Measurements from ENCODE around the gene TCN2.
"Not testable (repeated sequence)": the region's sequence is repeated elsewhere in the genome, so short reads cannot be mapped to it uniquely, and the experiment has no call there.

Gene TCN2

GRCh38 chr22:30628491-30628890 lies 21.5 kb downstream of the TCN2 start:
- Histone ChIP-seq H3K79me2 (ENCODE audit: insufficient read depth, low read depth) (no peaks in the 10 kb centered on the region), H3K27me3 (ENCODE audit: insufficient read depth, low read depth) (no peaks in the 10 kb centered on the region), H3K36me3 (ENCODE audit: insufficient read depth) (no peaks in the 10 kb centered on the region), H3K4me3 (IDR thresholded peaks at IDR 0.05; ENCODE audit: insufficient read depth, low read depth, low read length) (no peak overlapping the region), H4K20me1 (ENCODE audit: insufficient read depth) (no peaks in the 10 kb centered on the region), H2AFZ (ENCODE audit: low read depth) (no peak overlapping the region), H3K4me1 (ENCODE audit: low read depth, poor library complexity, severe bottlenecking) (no peaks in the 10 kb centered on the region), H3K27ac (no peak overlapping the region), H3K4me2 (no peak overlapping the region), H3K9ac (no peak overlapping the region)
- TF ChIP-seq CTCF (conservative IDR thresholded peaks at IDR 0.05; ENCODE audit: low read depth, low read length), result no peak

- not testable (repeated sequence) for H4K20me1 ChIP-seq (ENCODE audit: insufficient read depth)
Measured at GRCh38 chr22:30631469-30631868, 24.5 kb downstream of the TCN2 start.

GRCh38 chr22:30634471-30635233 lies 27.7 kb downstream of the TCN2 start:
- H3K36me3 ChIP-seq (ENCODE audit: insufficient read depth), result no peaks in the 10 kb centered on the region
- peak overlapping the region; percentile 58 for H2AFZ ChIP-seq (ENCODE audit: low read depth)
- peaks cover 22% of the 10 kb centered on the region for H3K4me1 ChIP-seq (ENCODE audit: low read depth, poor library complexity, severe bottlenecking)
- no peaks in the 10 kb centered on the region for H3K79me2 ChIP-seq (ENCODE audit: insufficient read depth, low read depth)
- no peak overlapping the region for H3K4me3 ChIP-seq (IDR thresholded peaks at IDR 0.05; ENCODE audit: insufficient read depth, low read depth, low read length)
- H4K20me1 ChIP-seq (ENCODE audit: insufficient read depth), result no peaks in the 10 kb centered on the region
- peak; percentile 93 for TF ChIP-seq CTCF (conservative IDR thresholded peaks at IDR 0.05; ENCODE audit: low read depth, low read length)
- no peaks in the 10 kb centered on the region for H3K27me3 ChIP-seq (ENCODE audit: insufficient read depth, low read depth)
- peak overlapping the region; percentile 25; the same call in 1 of the 2 replicates for H3K27ac ChIP-seq
- peak overlapping the region; percentile 37; the same call in 1 of the 2 replicates for H3K4me2 ChIP-seq
- H3K9ac ChIP-seq, result no peak overlapping the region

More at GRCh38 chr22:30631469-30631868, 24.5 kb downstream of the TCN2 start:
- not testable (repeated sequence) for H3K79me2 ChIP-seq (ENCODE audit: insufficient read depth, low read depth); H3K9ac ChIP-seq; H2AFZ ChIP-seq (ENCODE audit: low read depth); H3K36me3 ChIP-seq (ENCODE audit: insufficient read depth); H3K27ac ChIP-seq; H3K4me3 ChIP-seq (IDR thresholded peaks at IDR 0.05; ENCODE audit: insufficient read depth, low read depth, low read length); H3K27me3 ChIP-seq (ENCODE audit: insufficient read depth, low read depth); H3K4me2 ChIP-seq
- H3K4me1 ChIP-seq (ENCODE audit: low read depth, poor library complexity, severe bottlenecking), result peaks cover 15% of the 10 kb centered on the region

- no peaks in the 10 kb centered on the region for H3K79me2 ChIP-seq (ENCODE audit: insufficient read depth, low read depth)
- peaks cover 22% of the 10 kb centered on the region for H3K4me1 ChIP-seq (ENCODE audit: low read depth, poor library complexity, severe bottlenecking)
- no peak within 1 kb of the TSS for H3K4me3 ChIP-seq (IDR thresholded peaks at IDR 0.05; ENCODE audit: insufficient read depth, low read depth, low read length)
- peak within 1 kb of the TSS; percentile 99 for H3K4me2 ChIP-seq
- H2AFZ ChIP-seq (ENCODE audit: low read depth), result peak within 1 kb of the TSS; percentile 81
- no peaks in the 10 kb centered on the region for H3K27me3 ChIP-seq (ENCODE audit: insufficient read depth, low read depth)
- H4K20me1 ChIP-seq (ENCODE audit: insufficient read depth), result no peaks in the 10 kb centered on the region
- peak within 1 kb of the TSS; percentile 71 for H3K9ac ChIP-seq
- TF ChIP-seq CTCF (conservative IDR thresholded peaks at IDR 0.05; ENCODE audit: low read depth, low read length), result no peak
- peak within 1 kb of the TSS; percentile 25; the same call in 1 of the 2 replicates for H3K27ac ChIP-seq
- no peaks in the 10 kb centered on the region for H3K36me3 ChIP-seq (ENCODE audit: insufficient read depth)
Measured at GRCh38 chr22:30635273-30636225, 28.6 kb downstream of the TCN2 start, which contains the start of gene SLC35E4. TSS of gene SLC35E4 (plus strand) at chr22:30635781. CDS start at chr22:30636451, 670 bp downstream.
